GM21526 (cell line): ENCODE measurements around the gene OR4S2.

Experiments
- ATAC-seq: cut with Tn5 transposase; IDR thresholded peaks from one replicate; pipeline ENCODE4 v1.9.1; 2021; ENCODE audit warnings: moderate library complexity; ENCODE audit not compliant: unreplicated experiment, low FRiP score

The OR4S2 gene, protein sequence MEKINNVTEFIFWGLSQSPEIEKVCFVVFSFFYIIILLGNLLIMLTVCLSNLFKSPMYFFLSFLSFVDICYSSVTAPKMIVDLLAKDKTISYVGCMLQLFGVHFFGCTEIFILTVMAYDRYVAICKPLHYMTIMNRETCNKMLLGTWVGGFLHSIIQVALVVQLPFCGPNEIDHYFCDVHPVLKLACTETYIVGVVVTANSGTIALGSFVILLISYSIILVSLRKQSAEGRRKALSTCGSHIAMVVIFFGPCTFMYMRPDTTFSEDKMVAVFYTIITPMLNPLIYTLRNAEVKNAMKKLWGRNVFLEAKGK

GRCh38 chr11:55648027-55648426, at the start of gene OR4S2:
Gene OR4S2, plus strand, starts transcription at chr11:55648327. Its CDS starts 2,577 bp downstream, at chr11:55650904.
- ATAC-seq: no peak

- ATAC-seq: no peak
Observed at GRCh38 chr11:55607545-55607944, 40.6 kb upstream of the OR4S2 start, which contains the start of gene OR4C11. Gene OR4C11, minus strand, starts transcription at chr11:55607645. Its CDS starts 3,272 bp downstream, at chr11:55604373.

DNA sequence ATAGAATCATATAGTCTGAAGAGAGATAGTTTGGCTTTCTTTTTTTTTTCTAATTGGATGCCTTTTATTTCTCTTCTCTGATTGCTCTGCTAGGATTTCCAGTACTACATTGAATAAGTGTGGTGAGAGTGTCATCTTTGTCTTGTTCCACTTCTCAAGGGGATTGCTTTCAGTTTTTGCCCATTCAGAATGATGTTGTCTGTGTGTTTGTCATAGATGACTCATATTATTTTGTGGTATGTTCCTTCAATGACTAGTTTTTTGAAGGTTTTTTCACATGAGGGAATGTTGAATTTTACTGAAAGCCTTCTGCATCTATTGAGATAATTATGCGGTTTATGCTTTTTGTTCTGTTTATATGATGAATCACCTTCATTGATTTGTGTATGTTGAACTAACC, 23.6 kb upstream of the OR4S2 start:
- no peak for ATAC-seq

GRCh38 chr11:55634813-55635212, 13.3 kb upstream of the OR4S2 start, which contains the start of gene OR4P4:
Gene OR4P4, plus strand, starts transcription at chr11:55635113.
- ATAC-seq: no peak

DNA sequence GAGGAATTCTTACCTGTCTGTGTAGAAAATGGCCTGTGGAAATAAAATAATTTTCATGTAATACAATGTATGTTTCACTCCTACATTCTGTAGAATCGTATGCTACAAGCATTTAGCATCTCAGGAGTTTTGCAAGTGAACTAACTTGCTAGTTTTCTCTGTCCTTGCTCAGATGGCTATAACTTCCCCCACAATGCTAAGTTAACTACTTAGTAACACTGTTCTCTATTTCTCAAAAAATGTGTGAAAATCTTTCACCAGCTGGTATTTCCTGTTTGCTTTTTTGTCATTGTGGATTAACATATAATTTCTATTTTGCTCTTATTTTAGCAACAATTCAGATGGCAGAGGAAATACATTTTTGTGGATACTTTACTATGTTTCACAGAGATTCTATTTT, 4.4 kb downstream of the OR4S2 start:
- no peak for ATAC-seq

GRCh38 chr11:55655096-55655495, 7.0 kb downstream of the OR4S2 start:
- ATAC-seq: no peak

DNA sequence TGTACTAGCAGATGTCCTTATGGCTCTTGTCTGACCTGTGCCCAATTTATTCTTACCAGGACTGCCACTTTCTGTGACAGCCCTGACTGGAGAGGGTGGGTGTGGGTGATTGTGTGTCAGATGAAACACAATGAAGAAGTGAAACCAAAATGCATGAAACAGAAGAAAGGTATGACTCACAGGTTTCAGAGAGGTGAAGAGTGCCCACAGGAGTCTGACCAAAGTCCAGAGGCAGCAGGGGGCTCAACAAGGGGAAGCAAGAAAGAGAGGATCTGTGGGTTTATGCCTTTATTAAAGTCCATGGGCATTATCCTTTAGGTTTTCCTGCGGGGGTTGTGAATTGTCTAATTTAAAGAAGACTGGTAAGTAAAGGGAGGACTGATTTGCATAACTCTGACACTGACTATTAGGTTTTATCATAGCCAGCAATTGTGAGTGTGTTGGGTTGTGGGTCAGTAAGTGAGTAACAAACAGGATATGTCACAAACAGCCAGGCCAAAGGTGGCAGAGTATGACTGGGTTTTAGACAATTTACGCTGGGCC, 10.0 kb downstream of the OR4S2 start:
- peak; percentile 98 for ATAC-seq

DNA sequence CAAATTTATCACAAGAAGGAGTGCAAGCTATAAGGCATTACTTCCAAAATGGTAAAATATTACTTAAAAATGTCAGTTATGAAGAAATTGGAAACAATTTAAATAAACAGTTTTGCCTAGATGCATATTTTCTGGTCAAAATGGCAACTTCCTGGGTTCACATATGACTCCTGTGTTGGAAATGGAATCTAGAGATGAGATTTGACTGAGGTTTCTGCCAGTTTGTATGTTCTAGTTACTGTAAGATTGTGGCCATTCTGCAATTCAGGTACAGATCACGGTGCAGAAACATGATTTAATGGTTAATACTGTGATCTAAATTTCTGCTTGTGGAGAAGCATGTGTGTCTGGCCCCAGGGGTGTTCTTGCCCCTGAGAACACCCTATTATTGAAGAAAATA, 10.5 kb downstream of the OR4S2 start:
- ATAC-seq: peak; percentile 38

DNA sequence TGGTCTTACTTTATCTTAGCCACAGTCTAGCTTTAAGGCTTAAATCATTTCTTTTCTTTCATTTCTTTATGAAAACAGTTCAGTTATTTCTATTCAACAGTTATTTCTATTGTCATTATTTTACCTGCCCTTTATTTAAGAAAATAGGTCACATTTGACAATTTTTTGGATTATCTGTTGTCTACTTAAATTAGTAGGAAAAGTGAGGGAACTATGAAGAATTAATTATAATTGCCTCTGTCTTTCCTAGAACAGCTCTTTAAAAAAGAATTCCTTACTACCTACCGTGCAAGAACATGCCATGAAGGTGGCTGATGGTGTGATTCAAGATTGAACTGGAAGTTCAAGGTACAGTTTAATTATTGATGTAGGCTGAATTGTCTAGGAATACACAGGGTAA, 13.8 kb downstream of the OR4S2 start, which contains the start of gene OR4C6:
Gene OR4C6, plus strand, starts transcription at position 301 of the 400 bp plus-strand sequence. CDS start 2,966 bp downstream, outside the sequence.
- ATAC-seq: no peak

DNA sequence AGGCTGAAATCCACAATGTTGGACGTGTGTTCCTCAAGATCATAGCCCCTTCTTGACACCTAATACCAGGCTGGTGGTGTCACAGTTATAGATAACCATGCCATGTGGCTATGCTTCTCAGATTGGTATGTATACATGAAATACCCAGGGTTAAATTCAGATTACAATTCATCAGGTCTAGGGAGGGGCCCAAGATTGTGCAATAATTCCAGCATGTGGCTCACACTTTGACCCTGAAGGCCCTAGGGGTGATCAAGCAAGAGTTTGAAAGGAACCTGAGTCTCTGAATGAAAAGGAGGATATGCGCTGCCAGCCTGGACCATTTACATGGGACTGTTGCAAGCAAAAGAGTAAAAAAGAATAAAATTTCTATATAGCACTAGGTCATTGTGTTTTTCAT, 21.2 kb downstream of the OR4S2 start:
- no peak for ATAC-seq

DNA sequence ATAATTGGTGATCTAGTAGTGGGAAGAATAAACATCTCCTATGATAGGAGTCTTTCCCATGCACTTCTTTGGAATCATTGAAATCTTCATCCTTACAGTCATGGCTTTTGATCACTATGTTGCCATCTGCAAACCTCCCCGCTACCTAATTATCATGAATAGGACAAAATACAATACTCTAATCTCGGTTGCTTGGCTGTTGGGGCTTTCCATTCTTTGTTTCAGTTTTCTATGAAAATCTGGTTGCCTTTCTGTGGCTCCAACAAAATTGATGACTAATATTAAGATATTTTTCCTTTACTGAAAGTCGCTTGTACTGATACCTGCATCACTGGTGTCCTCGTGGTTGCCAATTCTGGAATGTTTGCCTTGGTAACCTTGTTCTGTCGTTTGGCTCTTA, 25.7 kb downstream of the OR4S2 start:
- no peak for ATAC-seq

- peak; percentile 63 for ATAC-seq
Observed at GRCh38 chr11:55697817-55698216, 49.7 kb downstream of the OR4S2 start.

GRCh38 chr11:55701429-55701828, 53.3 kb downstream of the OR4S2 start:
- ATAC-seq: no peak
